ENCODE data around the gene EMP1. TPM values are rescaled to one million over a fixed set of nuclear protein-coding genes. Genes with fewer than 3 reads are reported as not detected.
A peak's percentile ranks its signal among the peaks of the same experiment; 100 is the strongest.
"Not testable (repeated sequence)": the region's sequence is repeated elsewhere in the genome, so short reads cannot be mapped to it uniquely, and the experiment has no call there.

EMP1 gene
- total RNA-seq, 1 donor = 75.6 TPM

DNA sequence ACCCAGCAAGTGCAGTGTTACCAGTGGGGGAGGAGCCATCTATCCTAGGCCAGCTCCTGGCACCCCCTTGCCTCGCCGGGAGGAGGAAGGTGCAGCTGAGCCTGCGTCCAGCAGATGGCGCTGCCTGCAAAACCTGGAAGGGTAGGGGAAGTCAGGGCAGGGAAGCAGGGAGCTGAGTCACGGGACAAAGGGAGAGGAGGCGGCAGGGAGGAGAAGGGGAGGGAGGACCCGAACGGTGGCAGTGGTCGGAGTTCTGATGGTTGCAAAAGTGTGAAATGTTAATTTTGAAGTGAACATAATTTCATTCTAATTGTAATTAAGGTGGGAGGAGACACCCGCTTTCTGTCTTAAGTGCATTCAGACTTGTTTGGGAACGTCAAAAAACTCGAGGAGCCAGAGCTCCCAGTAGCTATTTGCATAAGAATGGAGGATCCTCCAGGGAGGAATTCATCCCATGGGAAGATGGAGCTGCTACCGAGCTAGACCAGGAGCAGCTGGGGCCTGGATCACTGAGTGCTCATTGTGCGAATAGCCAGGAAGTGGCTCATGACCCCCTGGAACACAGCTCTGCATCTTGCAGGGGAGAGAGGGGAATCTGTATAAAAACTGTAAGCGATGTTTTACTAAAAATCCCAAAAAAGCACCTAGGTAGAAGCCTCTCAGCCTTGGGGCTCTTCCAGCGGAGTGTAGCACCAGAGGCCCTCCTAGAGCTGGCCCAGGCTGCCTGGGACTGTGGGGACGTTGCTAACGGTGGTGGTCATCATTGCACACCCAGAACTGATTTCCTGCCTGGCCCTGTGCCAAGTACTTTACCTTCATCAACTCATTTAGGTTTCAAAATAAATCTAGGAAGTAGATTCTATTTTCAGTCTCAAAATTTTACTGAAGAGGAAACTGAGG, 59.5 kb downstream of the EMP1 start:
- TF ChIP-seq, protein P1, sequence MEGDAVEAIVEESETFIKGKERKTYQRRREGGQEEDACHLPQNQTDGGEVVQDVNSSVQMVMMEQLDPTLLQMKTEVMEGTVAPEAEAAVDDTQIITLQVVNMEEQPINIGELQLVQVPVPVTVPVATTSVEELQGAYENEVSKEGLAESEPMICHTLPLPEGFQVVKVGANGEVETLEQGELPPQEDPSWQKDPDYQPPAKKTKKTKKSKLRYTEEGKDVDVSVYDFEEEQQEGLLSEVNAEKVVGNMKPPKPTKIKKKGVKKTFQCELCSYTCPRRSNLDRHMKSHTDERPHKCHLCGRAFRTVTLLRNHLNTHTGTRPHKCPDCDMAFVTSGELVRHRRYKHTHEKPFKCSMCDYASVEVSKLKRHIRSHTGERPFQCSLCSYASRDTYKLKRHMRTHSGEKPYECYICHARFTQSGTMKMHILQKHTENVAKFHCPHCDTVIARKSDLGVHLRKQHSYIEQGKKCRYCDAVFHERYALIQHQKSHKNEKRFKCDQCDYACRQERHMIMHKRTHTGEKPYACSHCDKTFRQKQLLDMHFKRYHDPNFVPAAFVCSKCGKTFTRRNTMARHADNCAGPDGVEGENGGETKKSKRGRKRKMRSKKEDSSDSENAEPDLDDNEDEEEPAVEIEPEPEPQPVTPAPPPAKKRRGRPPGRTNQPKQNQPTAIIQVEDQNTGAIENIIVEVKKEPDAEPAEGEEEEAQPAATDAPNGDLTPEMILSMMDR (IDR thresholded peaks at IDR 0.05; ENCODE audit: insufficient read depth, low read depth, low read length) = peak; percentile 99
- DNase-seq (ENCODE audit: low read depth) = peak; percentile 93
- peak overlapping the region; percentile 55 for H3K4me3 ChIP-seq (ENCODE audit: low read depth, low read length)

DNA sequence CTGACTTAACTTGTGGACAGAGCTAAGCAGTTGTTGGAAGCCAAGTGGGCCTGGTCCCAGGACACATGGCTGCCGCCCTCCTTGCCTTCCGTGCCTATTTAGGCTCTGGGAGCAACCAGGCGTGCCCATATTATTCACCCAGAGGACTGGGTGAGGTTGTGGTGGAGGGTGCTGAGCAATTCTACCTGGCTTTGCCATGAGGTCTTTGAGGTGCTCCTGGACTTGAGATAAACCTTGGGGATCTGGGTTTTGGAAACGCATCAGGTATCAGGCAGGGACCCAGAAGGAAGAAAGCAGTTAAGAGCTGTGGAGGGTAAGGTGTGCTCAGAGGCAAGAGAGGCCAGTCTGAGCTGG, 60.1 kb downstream of the EMP1 start:
- DNase-seq (ENCODE audit: low read depth) = no peak
- TF ChIP-seq, protein P1 (IDR thresholded peaks at IDR 0.05; ENCODE audit: insufficient read depth, low read depth, low read length) = no peak
- no peak overlapping the region for H3K4me3 ChIP-seq (ENCODE audit: low read depth, low read length)

- TF ChIP-seq, protein P1 (IDR thresholded peaks at IDR 0.05; ENCODE audit: insufficient read depth, low read depth, low read length) = no peak
- DNase-seq (ENCODE audit: low read depth) = no peak
- H3K4me3 ChIP-seq (ENCODE audit: low read depth, low read length) = no peak overlapping the region
Measured at GRCh38 chr12:13257356-13257875, 60.9 kb downstream of the EMP1 start.

DNA sequence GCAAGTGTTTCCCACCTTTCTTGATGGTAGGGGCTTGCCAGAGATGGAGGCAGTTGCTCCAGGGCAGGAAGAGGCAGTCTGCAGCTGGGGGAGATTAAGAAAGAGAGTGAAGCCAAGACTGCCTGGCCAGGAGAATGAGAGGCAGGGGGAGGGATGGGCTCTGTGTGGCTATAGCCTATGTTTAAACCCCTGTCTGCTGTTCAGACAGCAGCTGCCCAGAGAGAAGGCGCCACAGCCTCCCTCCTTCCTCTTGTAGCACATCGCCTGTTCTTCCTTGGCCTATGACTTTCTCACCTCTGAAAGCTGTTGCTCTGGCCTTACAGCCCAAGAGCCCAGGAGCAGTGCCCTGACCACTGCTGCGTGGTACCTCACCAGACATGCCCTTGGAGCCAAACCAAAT, 61.7 kb downstream of the EMP1 start:
- no peak overlapping the region for H3K4me3 ChIP-seq (ENCODE audit: low read depth, low read length)
- no peak for DNase-seq (ENCODE audit: low read depth)
- TF ChIP-seq, protein P1 (IDR thresholded peaks at IDR 0.05; ENCODE audit: insufficient read depth, low read depth, low read length) = no peak

DNA sequence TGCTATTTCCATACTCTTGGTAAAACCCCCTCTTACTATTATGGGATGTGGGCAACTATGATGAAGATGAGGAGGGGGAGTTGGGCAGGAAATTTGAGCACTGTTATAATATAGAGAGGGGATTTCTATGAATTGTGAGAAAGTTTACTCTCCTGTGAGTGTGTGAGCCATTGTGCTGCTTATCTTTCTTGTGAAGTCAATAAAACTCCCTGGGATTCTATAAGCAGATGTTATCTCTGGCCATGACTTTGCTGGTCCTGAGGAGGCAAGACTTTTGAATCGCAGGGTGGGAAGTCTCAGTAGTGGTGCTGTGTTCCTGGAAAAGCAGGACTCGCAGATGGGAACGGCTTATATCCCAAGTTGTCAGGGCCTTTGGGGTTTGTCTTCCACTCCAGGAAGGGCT, 62.2 kb downstream of the EMP1 start:
- no peak for DNase-seq (ENCODE audit: low read depth)
- TF ChIP-seq, protein P1 (IDR thresholded peaks at IDR 0.05; ENCODE audit: insufficient read depth, low read depth, low read length) = no peak
- H3K4me3 ChIP-seq (ENCODE audit: low read depth, low read length) = no peak overlapping the region

- not testable (repeated sequence) for DNase-seq (ENCODE audit: low read depth); H3K4me3 ChIP-seq (ENCODE audit: low read depth, low read length)
Measured at GRCh38 chr12:13259625-13260024, 63.1 kb downstream of the EMP1 start.

GRCh38 chr12:13267826-13268225, 71.3 kb downstream of the EMP1 start:
- not testable (repeated sequence) for DNase-seq (ENCODE audit: low read depth); H3K4me3 ChIP-seq (ENCODE audit: low read depth, low read length)

DNA sequence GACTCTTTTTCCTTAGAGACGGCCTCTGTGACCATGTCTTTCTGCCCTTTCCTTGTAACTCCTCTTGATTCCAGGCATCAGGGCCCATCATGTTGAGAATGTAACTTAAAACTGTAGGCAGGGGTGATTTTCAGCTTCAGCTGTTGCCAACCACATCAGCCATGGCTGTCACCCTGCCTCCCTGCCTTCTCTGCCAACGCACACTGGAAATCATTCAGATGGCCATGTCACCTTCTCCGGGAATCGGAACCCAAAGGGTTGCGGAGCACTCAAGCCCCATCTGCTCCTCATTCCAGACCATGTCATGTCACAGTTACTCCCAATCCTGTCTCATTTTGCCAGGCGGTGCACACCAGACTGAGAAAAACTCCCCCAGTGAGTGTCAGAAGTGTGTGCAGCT, 72.1 kb downstream of the EMP1 start:
- DNase-seq (ENCODE audit: low read depth) = no peak
- TF ChIP-seq, protein P1 (IDR thresholded peaks at IDR 0.05; ENCODE audit: insufficient read depth, low read depth, low read length) = no peak
- no peak overlapping the region for H3K4me3 ChIP-seq (ENCODE audit: low read depth, low read length)

All from fibroblast of villous mesenchyme (primary cell).